ENCODE data around the gene DYNC1I1.

- TF ChIP-seq CTCF (conservative IDR thresholded peaks at IDR 0.05 in 1 of 2, IDR thresholded peaks at IDR 0.05 in 1 of 2; ENCODE audit: extremely low read depth in 1 of 2, insufficient read depth in 1 of 2, low read depth in 1 of 2, low read length in 2 of 2): no peak
- TF ChIP-seq EZH2 (IDR thresholded peaks at IDR 0.05; ENCODE audit: borderline replicate concordance, low read length): no peak
These were observed 26.1 kb downstream of the DYNC1I1 start for GRCh38 chr7:95798401-95798930.

Data from mammary epithelial cell (primary cell).